CD14-positive monocyte (primary cell): Measurements from ENCODE around the gene RAP2A. TPM values are rescaled to one million over a fixed set of nuclear protein-coding genes. Genes with fewer than 3 reads are reported as not detected.

ENCODE experiments used
- DNase-seq, 3 donors: peaks; one replicate each; pipeline ENCODE4 v3.0.0-alpha.2; 2011 to 2022
- H2AFZ ChIP-seq: 2 replicates; pipeline ENCODE4 v1.6.0; 2012; ENCODE audit warnings: mild to moderate bottlenecking, low read depth, low read length, inconsistent platforms; ENCODE audit not compliant: insufficient read depth, poor library complexity, severe bottlenecking
- H3K27ac ChIP-seq, 2 donors: 1 replicate in 1 of 2; 2 replicates in 1 of 2; pipeline ENCODE4 v1.5.1; 2012 to 2013; ENCODE audit warnings: low read length in 2 of 2, control low read depth in 1 of 2, inconsistent platforms in 1 of 2, low read depth in 1 of 2, mild to moderate bottlenecking in 1 of 2
- H3K27me3 ChIP-seq, 2 donors: one replicate each; pipeline versions ENCODE4 v1.6.0 to v1.6.1; 2011 to 2013; ENCODE audit warnings: low read length in 2 of 2; ENCODE audit not compliant: control insufficient read depth in 2 of 2, insufficient read depth in 2 of 2
- H3K36me3 ChIP-seq, 2 donors: replicated peaks in 1 of 2; 1 replicate in 1 of 2; 2 replicates in 1 of 2; pipeline versions ENCODE4 v1.5.1 to v1.6.1; 2012 to 2013; ENCODE audit warnings: low read length in 2 of 2, control low read depth in 1 of 2, inconsistent platforms in 1 of 2, mild to moderate bottlenecking in 1 of 2; ENCODE audit not compliant: insufficient read depth in 2 of 2, control insufficient read depth in 1 of 2
- H3K4me1 ChIP-seq, 2 donors: 1 replicate in 1 of 2; 2 replicates in 1 of 2; pipeline versions ENCODE4 v1.5.1 to v1.6.1; 2012 to 2013; ENCODE audit warnings: low read length in 2 of 2, control low read depth in 1 of 2, inconsistent platforms in 1 of 2, mild to moderate bottlenecking in 1 of 2, moderate library complexity in 1 of 2; ENCODE audit not compliant: insufficient read depth in 2 of 2, control insufficient read depth in 1 of 2
- H3K4me2 ChIP-seq: replicated peaks from 2 replicates; pipeline ENCODE3; 2012; ENCODE audit warnings: low read length, moderate library complexity, mild to moderate bottlenecking; ENCODE audit not compliant: poor library complexity, severe bottlenecking; ENCODE audit errors: extremely low read depth
- H3K4me3 ChIP-seq, 3 experiments: fragments of 200-600 bp in 1 of 3; sonication (generic) in 1 of 3; replicated peaks in 1 of 3; 1 replicate in 2 of 3; 2 replicates in 1 of 3; pipeline ENCODE4 v1.5.1; 2011 to 2013; ENCODE audit warnings: low read length in 3 of 3, mild to moderate bottlenecking in 3 of 3, control low read depth in 2 of 3, low read depth in 2 of 3, inconsistent platforms in 1 of 3, moderate library complexity in 1 of 3
- H3K79me2 ChIP-seq: 2 replicates; pipeline ENCODE4 v1.6.0; 2012; ENCODE audit warnings: mild to moderate bottlenecking, control low read depth, inconsistent platforms, low read length, moderate library complexity; ENCODE audit not compliant: insufficient read depth
- H3K9ac ChIP-seq: 2 replicates; pipeline ENCODE4 v1.6.0; 2017; ENCODE audit warnings: low read length, mild to moderate bottlenecking; ENCODE audit not compliant: insufficient read depth, poor library complexity, severe bottlenecking
- H3K9me3 ChIP-seq, 2 donors: replicated peaks in 1 of 2; 1 replicate in 1 of 2; 2 replicates in 1 of 2; pipeline versions ENCODE4 v1.5.1 to v1.6.1; 2012 to 2013; ENCODE audit warnings: low read length in 2 of 2, control low read depth in 1 of 2; ENCODE audit not compliant: control insufficient read depth in 1 of 2, insufficient read depth in 1 of 2
- H4K20me1 ChIP-seq: 2 replicates; pipeline ENCODE4 v1.6.0; 2012; ENCODE audit warnings: mild to moderate bottlenecking, low read length, control low read depth, moderate library complexity; ENCODE audit not compliant: insufficient read depth
- H3K27ac Mint-ChIP-seq, 7 donors: one replicate each; pipeline ENCODE4 v1.8.0; 2020; ENCODE audit warnings: mild to moderate bottlenecking in 7 of 7, mixed read lengths in 7 of 7, moderate library complexity in 6 of 7, inconsistent platforms in 2 of 7
- H3K27me3 Mint-ChIP-seq, 3 donors: one replicate each; pipeline ENCODE4 v1.8.0; 2021 to 2022; ENCODE audit warnings: low read depth in 3 of 3, mild to moderate bottlenecking in 3 of 3, mixed read lengths in 3 of 3, moderate library complexity in 3 of 3, inconsistent platforms in 1 of 3
- H3K36me3 Mint-ChIP-seq, 2 donors: one replicate each; pipeline ENCODE4 v1.8.0; 2020; ENCODE audit warnings: mixed read lengths in 2 of 2, inconsistent platforms in 1 of 2, mild to moderate bottlenecking in 1 of 2
- H3K4me1 Mint-ChIP-seq: one replicate; pipeline ENCODE4 v1.8.0; 2020; ENCODE audit warnings: mild to moderate bottlenecking, mixed read lengths
- H3K4me3 Mint-ChIP-seq, 2 donors: one replicate each; pipeline ENCODE4 v1.8.0; 2020; ENCODE audit warnings: mild to moderate bottlenecking in 2 of 2, mixed read lengths in 2 of 2, moderate library complexity in 1 of 2
- H3K9me3 Mint-ChIP-seq, 7 donors: one replicate each; pipeline ENCODE4 v1.8.0; 2020 to 2022; ENCODE audit warnings: mixed read lengths in 7 of 7, mild to moderate bottlenecking in 6 of 7, moderate library complexity in 6 of 7, inconsistent platforms in 2 of 7
- WGBS: methylation state at CpG from one replicate; pipeline ENCODE4 v1.1.5; 2013; ENCODE audit warnings: missing lambda C conversion rate; ENCODE audit not compliant: insufficient coverage; 5-methylcytosine and 5-hydroxymethylcytosine counted together
- intact Hi-C, 2 donors: fragments of 100-400 bp; cut with micrococcal nuclease; formaldehyde crosslinking; loops; one replicate each; pipeline versions ENCODE4 v1.15.0 to v1.15.1; 2023
- polyA plus RNA-seq, 3 donors: library from polyadenylated mRNA; depleted of rRNA in 1 of 3; unstranded in 2 of 3; stranded (reverse) in 1 of 3; fragments of 300-500 nt in 2 of 3; fragments of >200 nt in 1 of 3; fragmentation: Illumina TruSeq in 2 of 3; gene quantifications; 1 replicate in 2 of 3; 2 replicates in 1 of 3; pipeline ENCODE4 v1.2.3, GENCODE V29; 2012 to 2021
- TF ChIP-seq, protein P1 (sequence below): fragments of 200-600 bp; IDR thresholded peaks from one replicate; pipeline ENCODE4 v1.8.0; 2022; ENCODE audit warnings: antibody characterized with exemption, mild to moderate bottlenecking

The RAP2A gene
- polyA plus RNA-seq, 3 donors: 2.3 to 5.3 (median 4.5) TPM

DNA sequence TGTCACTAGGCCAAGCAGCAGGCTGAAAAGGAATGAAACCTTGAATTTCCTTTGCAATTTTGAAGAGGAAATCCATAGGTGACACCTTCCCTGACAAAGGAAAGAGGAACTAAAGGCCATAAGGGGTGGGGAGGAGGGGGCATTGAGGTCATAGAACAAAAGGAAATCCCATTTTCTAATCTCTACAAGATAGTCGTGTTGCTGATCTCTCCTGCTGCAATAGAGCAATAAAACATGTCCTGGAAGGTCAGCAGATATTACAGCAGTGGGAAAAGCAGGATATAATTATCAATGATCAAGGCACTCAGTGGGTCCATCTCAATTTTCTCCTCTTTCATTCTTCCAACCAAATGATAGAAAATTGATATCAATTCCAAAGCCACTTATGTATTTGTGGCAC, 20.3 kb upstream of the RAP2A start:
- Histone ChIP-seq H2AFZ (no peak overlapping the region), H3K79me2 (no peaks in the 10 kb centered on the region), H3K4me2 (no peak overlapping the region), H3K27ac (no peak overlapping the region), H3K27me3 (no peaks in the 10 kb centered on the region), H3K9me3 (no peaks in the 10 kb centered on the region), H4K20me1 (no peaks in the 10 kb centered on the region), H3K4me1 (peaks cover 0 to 3% of the 10 kb centered on the region in 2 donors), H3K4me3 (no peak overlapping the region), H3K36me3 (no peaks in the 10 kb centered on the region), H3K9ac (no peak overlapping the region)
- Mint-ChIP-seq H3K36me3 (no peaks in the 10 kb centered on the region), H3K4me3 (no peak overlapping the region), H3K4me1 (peaks cover 7% of the 10 kb centered on the region), H3K27ac (no peak overlapping the region), H3K9me3 (peaks cover 0 to 3% (median 0%) of the 10 kb centered on the region in 7 donors), H3K27me3 (peaks cover 0 to 2% (median 0%) of the 10 kb centered on the region in 3 donors)
- intact Hi-C loops: no loop called here
- no CpG with 5 or more reads among the region's 1 CpG for WGBS
- TF ChIP-seq, protein P1, sequence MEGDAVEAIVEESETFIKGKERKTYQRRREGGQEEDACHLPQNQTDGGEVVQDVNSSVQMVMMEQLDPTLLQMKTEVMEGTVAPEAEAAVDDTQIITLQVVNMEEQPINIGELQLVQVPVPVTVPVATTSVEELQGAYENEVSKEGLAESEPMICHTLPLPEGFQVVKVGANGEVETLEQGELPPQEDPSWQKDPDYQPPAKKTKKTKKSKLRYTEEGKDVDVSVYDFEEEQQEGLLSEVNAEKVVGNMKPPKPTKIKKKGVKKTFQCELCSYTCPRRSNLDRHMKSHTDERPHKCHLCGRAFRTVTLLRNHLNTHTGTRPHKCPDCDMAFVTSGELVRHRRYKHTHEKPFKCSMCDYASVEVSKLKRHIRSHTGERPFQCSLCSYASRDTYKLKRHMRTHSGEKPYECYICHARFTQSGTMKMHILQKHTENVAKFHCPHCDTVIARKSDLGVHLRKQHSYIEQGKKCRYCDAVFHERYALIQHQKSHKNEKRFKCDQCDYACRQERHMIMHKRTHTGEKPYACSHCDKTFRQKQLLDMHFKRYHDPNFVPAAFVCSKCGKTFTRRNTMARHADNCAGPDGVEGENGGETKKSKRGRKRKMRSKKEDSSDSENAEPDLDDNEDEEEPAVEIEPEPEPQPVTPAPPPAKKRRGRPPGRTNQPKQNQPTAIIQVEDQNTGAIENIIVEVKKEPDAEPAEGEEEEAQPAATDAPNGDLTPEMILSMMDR: no peak
- DNase-seq: no peak

DNA sequence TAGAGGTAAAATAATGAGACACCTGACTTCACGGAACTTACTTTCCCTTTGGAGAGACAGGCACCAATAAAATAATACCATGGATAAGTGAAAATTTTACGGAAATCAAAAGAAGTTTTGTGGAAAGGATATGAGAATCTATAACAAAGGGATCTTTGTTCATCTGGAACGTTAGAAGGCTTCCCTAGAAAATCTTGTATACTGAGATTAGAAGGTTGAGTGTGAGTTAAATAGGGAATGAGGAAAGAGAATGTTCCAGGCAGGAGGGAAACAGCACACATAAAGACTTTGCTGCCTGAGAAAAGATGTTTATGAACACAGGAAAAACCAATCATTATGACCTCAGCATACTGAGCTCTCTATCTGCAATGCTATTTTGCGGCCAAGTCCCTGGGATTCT, 19.6 kb upstream of the RAP2A start:
- Histone ChIP-seq H2AFZ (no peak overlapping the region), H3K27me3 (no peaks in the 10 kb centered on the region), H3K4me3 (no peak overlapping the region), H3K4me2 (no peak overlapping the region), H3K27ac (no peak overlapping the region), H3K9ac (no peak overlapping the region), H3K4me1 (peaks cover 0 to 3% of the 10 kb centered on the region in 2 donors), H3K36me3 (no peaks in the 10 kb centered on the region), H3K79me2 (no peaks in the 10 kb centered on the region), H3K9me3 (no peaks in the 10 kb centered on the region), H4K20me1 (no peaks in the 10 kb centered on the region)
- Mint-ChIP-seq H3K4me1 (peaks cover 7% of the 10 kb centered on the region), H3K27me3 (peaks cover 0 to 2% (median 0%) of the 10 kb centered on the region in 3 donors), H3K9me3 (peaks cover 0 to 3% (median 0%) of the 10 kb centered on the region in 7 donors), H3K27ac (no peak overlapping the region), H3K36me3 (no peaks in the 10 kb centered on the region), H3K4me3 (no peak overlapping the region)
- intact Hi-C loops: no loop called here
- DNase-seq: no peak
- TF ChIP-seq, protein P1: no peak
- WGBS: 100% methylated on average over 1 of the region's 4 CpGs
